B cell (primary cell): Measurements from ENCODE around the gene ZBED4.

Experiments
- EZH2 ChIP-seq: IDR thresholded peaks from 2 replicates; pipeline ENCODE4 v1.6.1; 2012; ENCODE audit warnings: borderline replicate concordance, low read depth, mild to moderate bottlenecking, moderate library complexity, low read length; ENCODE audit not compliant: insufficient read depth, poor library complexity, severe bottlenecking
- TF ChIP-seq, protein P1 (sequence below): fragments of 200-600 bp; IDR thresholded peaks from one replicate; pipeline ENCODE4 v1.8.0; 2022; ENCODE audit warnings: antibody characterized with exemption, mild to moderate bottlenecking

DNA sequence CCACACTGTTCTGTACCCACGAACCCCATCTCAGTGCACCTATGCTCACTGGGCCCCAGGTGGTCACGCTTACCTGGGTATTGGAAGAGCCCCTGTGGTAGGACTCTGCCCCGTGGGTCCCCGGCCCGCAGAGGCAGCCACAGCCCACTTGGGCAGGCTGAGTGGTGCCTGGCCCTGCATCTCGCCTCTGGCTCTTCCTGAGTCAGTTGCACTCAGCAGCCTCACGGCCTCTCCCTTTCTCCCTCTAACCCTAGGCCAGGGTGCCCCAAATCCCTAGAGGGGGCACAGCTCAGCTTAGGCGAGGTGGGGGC is 74.5 kb downstream of the ZBED4 start:
- TF ChIP-seq, protein P1, sequence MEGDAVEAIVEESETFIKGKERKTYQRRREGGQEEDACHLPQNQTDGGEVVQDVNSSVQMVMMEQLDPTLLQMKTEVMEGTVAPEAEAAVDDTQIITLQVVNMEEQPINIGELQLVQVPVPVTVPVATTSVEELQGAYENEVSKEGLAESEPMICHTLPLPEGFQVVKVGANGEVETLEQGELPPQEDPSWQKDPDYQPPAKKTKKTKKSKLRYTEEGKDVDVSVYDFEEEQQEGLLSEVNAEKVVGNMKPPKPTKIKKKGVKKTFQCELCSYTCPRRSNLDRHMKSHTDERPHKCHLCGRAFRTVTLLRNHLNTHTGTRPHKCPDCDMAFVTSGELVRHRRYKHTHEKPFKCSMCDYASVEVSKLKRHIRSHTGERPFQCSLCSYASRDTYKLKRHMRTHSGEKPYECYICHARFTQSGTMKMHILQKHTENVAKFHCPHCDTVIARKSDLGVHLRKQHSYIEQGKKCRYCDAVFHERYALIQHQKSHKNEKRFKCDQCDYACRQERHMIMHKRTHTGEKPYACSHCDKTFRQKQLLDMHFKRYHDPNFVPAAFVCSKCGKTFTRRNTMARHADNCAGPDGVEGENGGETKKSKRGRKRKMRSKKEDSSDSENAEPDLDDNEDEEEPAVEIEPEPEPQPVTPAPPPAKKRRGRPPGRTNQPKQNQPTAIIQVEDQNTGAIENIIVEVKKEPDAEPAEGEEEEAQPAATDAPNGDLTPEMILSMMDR, result no peak
- TF ChIP-seq EZH2, result no peak
